Adrenal gland (tissue), 5 donors: ENCODE measurements around the gene TSPAN16.

Experiments used
- CTCF ChIP-seq, 6 experiments: fragments of 450-650 bp in 4 of 6; fragments of 200-600 bp in 2 of 6; sonication (generic) in 1 of 6; IDR thresholded peaks; 1 replicate in 5 of 6; 2 replicates in 1 of 6; pipeline versions ENCODE4 v1.5.1 to v1.8.0; 2016 to 2021; ENCODE audit warnings: antibody characterized with exemption in 6 of 6, mild to moderate bottlenecking in 2 of 6, moderate library complexity in 1 of 6
- POLR2A ChIP-seq, 2 donors: fragments of 450-650 bp; IDR thresholded peaks; one replicate each; pipeline ENCODE4 v1.6.1; 2017; ENCODE audit warnings: antibody characterized with exemption in 2 of 2, mild to moderate bottlenecking in 2 of 2, moderate library complexity in 1 of 2
- donor health status: DM: no; HTN: no; CAD: no.

GRCh38 chr19:11304936-11305335, 9.0 kb downstream of the TSPAN16 start:
- TF ChIP-seq CTCF (IDR thresholded peaks at IDR 0.05) (no peak), POLR2A (IDR thresholded peaks at IDR 0.05) (no peak)
